Kidney (tissue), 14 donors: ENCODE measurements around the gene TDRKH. TPM values are rescaled to one million over a fixed set of nuclear protein-coding genes. Genes with fewer than 3 reads are reported as not detected.

Experiments
- DNase-seq, 5 donors: peaks; one replicate each; pipeline ENCODE4 v3.0.0-alpha.2; 2013 to 2020
- FAIRE-seq: peaks from 2 replicates; lab custom pipeline; 2012; peaks lifted over from hg19 to GRCh38; lab: Jason Lieb, UNC
- H3K27ac ChIP-seq, 2 donors: one replicate each; pipeline ENCODE4 v1.7.0; 2013; ENCODE audit warnings: low read depth in 2 of 2, low read length in 2 of 2, inconsistent platforms in 1 of 2
- H3K27me3 ChIP-seq: one replicate; pipeline ENCODE4 v1.7.1; 2013; ENCODE audit warnings: low read length, inconsistent platforms; ENCODE audit not compliant: control insufficient read depth, insufficient read depth
- H3K36me3 ChIP-seq, 3 donors: one replicate each; pipeline versions ENCODE4 v1.7.0 to v1.7.1; 2013; ENCODE audit warnings: low read length in 3 of 3, control low read depth in 1 of 3, inconsistent platforms in 1 of 3; ENCODE audit not compliant: insufficient read depth in 3 of 3, control insufficient read depth in 2 of 3
- H3K4me1 ChIP-seq, 3 donors: one replicate each; pipeline versions ENCODE4 v1.7.0 to v1.7.1; 2013; ENCODE audit warnings: low read length in 3 of 3, inconsistent platforms in 1 of 3, low read depth in 1 of 3; ENCODE audit not compliant: control insufficient read depth in 2 of 3, insufficient read depth in 2 of 3
- H3K4me3 ChIP-seq, 3 donors: one replicate each; pipeline versions ENCODE4 v1.7.0 to v1.8.1; 2013; ENCODE audit warnings: low read length in 3 of 3, control low read depth in 1 of 3, inconsistent platforms in 1 of 3
- H3K9ac ChIP-seq, 3 donors: one replicate each; pipeline versions ENCODE4 v1.7.0 to v1.7.1; 2013; ENCODE audit warnings: low read length in 3 of 3, control low read depth in 1 of 3, inconsistent platforms in 1 of 3
- H3K9me3 ChIP-seq, 3 donors: one replicate each; pipeline versions ENCODE4 v1.7.0 to v1.7.1; 2013; ENCODE audit warnings: low read length in 3 of 3, control low read depth in 1 of 3, inconsistent platforms in 1 of 3; ENCODE audit not compliant: control insufficient read depth in 2 of 3, insufficient read depth in 1 of 3
- CTCF ChIP-seq: IDR thresholded peaks from 3 replicates; pipeline ENCODE4 v1.5.1; 2012; ENCODE audit warnings: mild to moderate bottlenecking, moderate library complexity, borderline replicate concordance; ENCODE audit not compliant: insufficient read depth; ENCODE audit errors: extremely low read depth
- intact Hi-C: fragments of 100-400 bp; cut with DNase I; formaldehyde crosslinking; loops from one replicate; pipeline ENCODE4 v1.11.1; 2022
- polyA plus RNA-seq: library from polyadenylated mRNA; stranded (reverse); fragments of 350-450 nt; fragmentation: Illumina TruSeq; extraction: RNeasy Lipid Tissue Mini Kit (QIAGEN cat#74804); gene quantifications from one replicate; pipeline ENCODE4 v1.2.3, GENCODE V29; 2014; ENCODE audit warnings: low read depth, low replicate concordance; ENCODE audit not compliant: insufficient read depth
- total RNA-seq: library from RNA; stranded (reverse); fragmentation: NEBNext Ultra II Directional; extraction: Animal tissue kit (Norgen Biotek cat#: 25700); gene quantifications from one replicate; pipeline ENCODE4 v1.2.1, GENCODE V29; 2021
- donor health status: control.
- donor health status: control.
- donor health status: control.
- donor health status: control.
- donor health status: control.
- donor health status: DM: yes; HTN: yes; CAD: no.
- donor health status: Normal renal cell carcinoma (clear cell type).

TDRKH gene
- total and polyA plus RNA-seq, 2 donors from 2014 or later, result 5.3 to 13.5 TPM

- H3K36me3 ChIP-seq, result peaks cover 13 to 19% (median 14%) of the 10 kb centered on the region in 3 donors
- no peaks in the 10 kb centered on the region for H3K9me3 ChIP-seq
- no peak for TF ChIP-seq CTCF
- H3K27ac ChIP-seq, result no peak overlapping the region
- peaks cover 0 to 6% (median 5%) of the 10 kb centered on the region in 3 donors for H3K4me1 ChIP-seq
- intact Hi-C loops, result no loop called here
- no peak for DNase-seq
- H3K27me3 ChIP-seq, result no peaks in the 10 kb centered on the region
- no peak overlapping the region for H3K4me3 ChIP-seq
- no peak for FAIRE-seq
- no peak overlapping the region for H3K9ac ChIP-seq
Observed at GRCh38 chr1:151759241-151759640, 31.1 kb downstream of the TDRKH start.

DNA sequence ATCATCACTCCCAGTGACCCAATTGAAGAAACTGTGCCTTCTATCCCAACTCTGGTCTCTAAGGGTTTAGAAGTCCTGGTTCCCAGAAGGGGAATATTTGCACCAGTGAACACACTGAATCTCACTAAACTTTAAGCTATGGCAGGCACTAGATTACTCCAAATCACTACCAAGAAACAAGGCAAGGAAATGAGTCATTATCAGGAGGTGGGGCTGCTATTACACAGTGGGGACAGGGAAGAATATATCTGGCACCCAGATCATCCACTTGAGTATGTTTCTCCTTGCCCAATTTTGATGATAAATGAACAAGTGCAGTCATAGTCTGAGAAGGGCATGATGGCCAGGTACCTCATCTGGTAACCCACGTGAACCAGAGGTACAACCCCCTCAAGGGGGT is 34.0 kb downstream of the TDRKH start:
- TF ChIP-seq CTCF, result no peak
- Histone ChIP-seq H3K27ac (no peak overlapping the region), H3K27me3 (no peaks in the 10 kb centered on the region), H3K9ac (no peak overlapping the region), H3K4me1 (no peaks in the 10 kb centered on the region), H3K9me3 (no peaks in the 10 kb centered on the region), H3K36me3 (peaks cover 11 to 19% (median 14%) of the 10 kb centered on the region in 3 donors), H3K4me3 (no peak overlapping the region)
- DNase-seq (no peak), FAIRE-seq (no peak)
- intact Hi-C loops, result no loop called here

DNA sequence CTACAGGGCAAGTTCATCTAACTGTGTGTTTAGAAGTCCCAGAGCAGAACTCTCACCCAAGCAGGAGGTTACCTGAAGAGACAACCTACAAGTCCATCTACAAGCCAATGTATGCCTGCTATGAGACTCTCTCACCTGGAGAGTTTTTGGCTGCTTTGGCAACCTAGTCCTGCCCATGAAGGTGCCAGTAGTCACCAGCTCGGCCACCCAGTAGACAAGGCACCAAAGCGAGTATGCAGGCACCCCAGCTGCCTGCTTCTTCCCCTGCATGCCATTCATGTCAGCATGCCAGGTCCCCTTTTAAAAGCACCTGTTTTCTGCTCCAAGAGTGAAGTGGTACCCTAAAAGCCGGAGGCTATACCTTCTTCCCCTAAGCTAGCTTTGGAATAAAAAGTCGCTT is 48.8 kb downstream of the TDRKH start:
- peaks cover 0 to 6% (median 0%) of the 10 kb centered on the region in 3 donors for H3K4me1 ChIP-seq
- no peak overlapping the region for H3K4me3 ChIP-seq
- FAIRE-seq (no peak), DNase-seq (no peak)
- no peaks in the 10 kb centered on the region for H3K27me3 ChIP-seq
- H3K27ac ChIP-seq, result no peak overlapping the region
- TF ChIP-seq CTCF, result no peak
- intact Hi-C loops, result no loop called here
- no peaks in the 10 kb centered on the region for H3K36me3 ChIP-seq
- peaks cover 0 to 7% (median 0%) of the 10 kb centered on the region in 3 donors for H3K9me3 ChIP-seq
- H3K9ac ChIP-seq, result no peak overlapping the region
